SK-N-SH (cell line): Measurements from ENCODE around the gene ANKRD44.

Experiments
- CTCF ChIP-seq: fragments of 200-600 bp; sonication (generic); IDR thresholded peaks from 2 replicates; pipeline ENCODE4 v1.6.1; 2017; ENCODE audit warnings: antibody characterized with exemption, mild to moderate bottlenecking, moderate library complexity
- EZH2phosphoT487 ChIP-seq: fragments of 200-600 bp; sonication (generic); IDR thresholded peaks from 2 replicates; pipeline ENCODE4 v1.6.1; 2017; ENCODE audit warnings: low read depth, mixed run types, mild to moderate bottlenecking, antibody characterized with exemption, moderate library complexity, borderline replicate concordance
- MAX ChIP-seq: IDR thresholded peaks from 2 replicates; pipeline ENCODE4 v1.4.0; 2012; ENCODE audit warnings: low read depth
- MXI1 ChIP-seq: IDR thresholded peaks from 2 replicates; pipeline ENCODE4 v1.6.1; 2012; ENCODE audit warnings: mild to moderate bottlenecking, low read depth, low read length, improper control_type of control experiment
- RAD21 ChIP-seq: IDR thresholded peaks from 2 replicates; pipeline ENCODE4 v1.6.1; 2012; ENCODE audit warnings: mild to moderate bottlenecking, low read length
- REST ChIP-seq: IDR thresholded peaks from 2 replicates; pipeline ENCODE4 v1.6.1; 2012; ENCODE audit warnings: mild to moderate bottlenecking, low read depth, low read length, moderate library complexity
- RXRA ChIP-seq: IDR thresholded peaks from 2 replicates; pipeline ENCODE4 v1.4.0; 2012; ENCODE audit warnings: low read depth, mild to moderate bottlenecking, borderline replicate concordance
- SMC3 ChIP-seq: IDR thresholded peaks from 2 replicates; pipeline ENCODE4 v1.6.1; 2012; ENCODE audit warnings: low read depth, low read length, improper control_type of control experiment
- TAF1 ChIP-seq: IDR thresholded peaks from 2 replicates; pipeline ENCODE4 v1.6.1; 2012; ENCODE audit warnings: low read depth, mild to moderate bottlenecking, low read length, moderate library complexity, borderline replicate concordance
- TCF12 ChIP-seq: IDR thresholded peaks from 2 replicates; pipeline ENCODE4 v1.4.0; 2012
- USF2 ChIP-seq: fragments of 150-350 bp; IDR thresholded peaks from 2 replicates; pipeline ENCODE4 v1.6.1; 2017; ENCODE audit warnings: antibody characterized with exemption, low read length, low read depth, borderline replicate concordance
- YY1 ChIP-seq: IDR thresholded peaks from 2 replicates; pipeline ENCODE4 v1.4.0; 2012; ENCODE audit warnings: low read depth, mild to moderate bottlenecking
- ZBTB33 ChIP-seq: IDR thresholded peaks from 2 replicates; pipeline ENCODE4 v1.4.0; 2012; ENCODE audit warnings: low read depth, borderline replicate concordance

GRCh38 chr2:197028230-197028629 is 282.4 kb downstream of the ANKRD44 start:
- no peak for TF ChIP-seq REST
- TF ChIP-seq EZH2phosphoT487 = no peak
- no peak for TF ChIP-seq CTCF
- no peak for TF ChIP-seq TAF1
- no peak for TF ChIP-seq MXI1
- no peak for TF ChIP-seq RAD21
- TF ChIP-seq MAX = no peak
- TF ChIP-seq USF2 = no peak
- TF ChIP-seq YY1 = no peak
- no peak for TF ChIP-seq SMC3
- no peak for TF ChIP-seq ZBTB33
- TF ChIP-seq TCF12 = no peak
- TF ChIP-seq RXRA = no peak
